GM12878 (cell line): ENCODE measurements around the gene RPRD1A. TPM values are rescaled to one million over a fixed set of nuclear protein-coding genes. Genes with fewer than 3 reads are reported as not detected.
A peak's percentile ranks its signal among the peaks of the same experiment; 100 is the strongest.

Experiments
- ATAC-seq: fragments of 200-7000 bp; cut with Tn5 transposase; 3 replicates; pipeline ENCODE4 v1.9.1; 2020; ENCODE audit warnings: mild to moderate bottlenecking, moderate library complexity
- BruUV-seq: library from RNA; stranded (reverse); fragments of 400-500 nt; replicated peaks from 2 replicates; lab custom pipeline; 2021; lab: Mats Ljungman, UMichigan
- CTCF ChIA-PET: fragments of 300-600 bp; sonication (Branson Sonifier 250); formaldehyde crosslinking; extraction: SDS; loops from one replicate; lab custom pipeline; 2021; ENCODE audit warnings: inconsistent platforms; lab: Yijun Ruan, JAX
- POLR2A ChIA-PET: fragments of 350-600 bp; formaldehyde crosslinking; extraction: SDS; loops from one replicate; lab custom pipeline; 2021; ENCODE audit warnings: inconsistent platforms; lab: Charles Lee
- RAD21 ChIA-PET: fragments of 300-600 bp; sonication (Branson Sonifier 250); formaldehyde crosslinking; loops from one replicate; lab custom pipeline; 2023; ENCODE audit warnings: antibody characterized with exemption; ENCODE audit not compliant: unreplicated experiment; lab: Charles Lee
- SMC1A ChIA-PET: fragments of 300-600 bp; sonication (Branson Sonifier 250); formaldehyde crosslinking; loops from one replicate; lab custom pipeline; 2023; ENCODE audit not compliant: unreplicated experiment, uncharacterized antibody; lab: Charles Lee
- DNase-seq: peaks from one replicate; pipeline ENCODE4 v3.0.0-alpha.2; 2011; ENCODE audit warnings: low read depth, low spot score
- FAIRE-seq: peaks from 3 replicates; lab custom pipeline; 2011; peaks lifted over from hg19 to GRCh38; lab: Jason Lieb, UNC
- H2AFZ ChIP-seq: 2 replicates; pipeline ENCODE4 v1.6.0; 2011; ENCODE audit warnings: low read depth, low read length, control low read depth; ENCODE audit not compliant: control insufficient read depth
- H3K27ac ChIP-seq: 2 replicates; pipeline ENCODE4 v1.5.1; 2011; ENCODE audit warnings: control low read depth; ENCODE audit not compliant: control insufficient read depth, insufficient read depth
- H3K27me3 ChIP-seq, 2 experiments: replicated peaks in 1 of 2; 2 replicates each; pipeline versions ENCODE4 v1.6.0 to v1.6.1; 2011; ENCODE audit warnings: low read length in 1 of 2; ENCODE audit not compliant: control insufficient read depth in 2 of 2, insufficient read depth in 2 of 2
- H3K36me3 ChIP-seq, 2 experiments: 2 replicates each; pipeline ENCODE4 v1.5.1; 2011; ENCODE audit warnings: low read length in 1 of 2; ENCODE audit not compliant: control insufficient read depth in 2 of 2, insufficient read depth in 2 of 2
- H3K4me1 ChIP-seq: 2 replicates; pipeline ENCODE4 v1.6.1; 2011; ENCODE audit warnings: mild to moderate bottlenecking, low read length, moderate library complexity, mixed read lengths; ENCODE audit not compliant: control insufficient read depth, insufficient read depth
- H3K4me2 ChIP-seq: 2 replicates; pipeline ENCODE4 v1.6.0; 2011; ENCODE audit warnings: control low read depth; ENCODE audit not compliant: control insufficient read depth, insufficient read depth
- H3K4me3 ChIP-seq: fragments of 200-600 bp; sonication (generic); 2 replicates; pipeline ENCODE4 v1.5.1; 2016
- H3K79me2 ChIP-seq: 2 replicates; pipeline ENCODE4 v1.6.0; 2011; ENCODE audit warnings: low read length; ENCODE audit not compliant: control insufficient read depth, insufficient read depth
- H3K9ac ChIP-seq: 2 replicates; pipeline ENCODE4 v1.8.0; 2011; ENCODE audit warnings: low read length, control low read depth, mixed read lengths; ENCODE audit not compliant: control insufficient read depth, insufficient read depth
- H3K9me3 ChIP-seq: replicated peaks from 3 replicates; pipeline ENCODE4 v1.5.1; 2011; ENCODE audit warnings: mild to moderate bottlenecking, low read length; ENCODE audit not compliant: control insufficient read depth, insufficient read depth
- H4K20me1 ChIP-seq: 2 replicates; pipeline ENCODE4 v1.6.0; 2011; ENCODE audit not compliant: control insufficient read depth, insufficient read depth
- BRCA1 ChIP-seq: IDR thresholded peaks from 2 replicates; pipeline ENCODE4 v1.6.1; 2011; ENCODE audit warnings: low read depth, low read length, improper control_type of control experiment
- CBX3 ChIP-seq: fragments of 200-600 bp; sonication (generic); IDR thresholded peaks from 2 replicates; pipeline ENCODE4 v1.6.1; 2016; ENCODE audit warnings: low read depth, borderline replicate concordance
- E2F4 ChIP-seq: IDR thresholded peaks from 2 replicates; pipeline ENCODE4 v1.6.1; 2012; ENCODE audit warnings: low read depth, low read length, improper control_type of control experiment
- EP300 ChIP-seq, 2 experiments: fragments of 150-350 bp in 1 of 2; IDR thresholded peaks; 2 replicates each; pipeline ENCODE4 v1.6.1; 2011 to 2012; ENCODE audit warnings: low read depth in 2 of 2, low read length in 2 of 2, borderline replicate concordance in 1 of 2, improper control_type of control experiment in 1 of 2, inconsistent platforms in 1 of 2; ENCODE audit not compliant: control insufficient read depth in 1 of 2
- HCFC1 ChIP-seq: fragments of 150-350 bp; IDR thresholded peaks from 2 replicates; pipeline ENCODE4 v1.6.1; 2014; ENCODE audit warnings: low read length
- HDAC6 ChIP-seq: fragments of 200-600 bp; sonication (generic); IDR thresholded peaks from one replicate; pipeline ENCODE4 v1.8.0; 2017; ENCODE audit warnings: antibody characterized with exemption; ENCODE audit not compliant: unreplicated experiment
- IRF5 ChIP-seq: fragments of 450-650 bp; IDR thresholded peaks from 2 replicates; pipeline ENCODE4 v1.6.1; 2017; ENCODE audit warnings: borderline replicate concordance
- LARP7 ChIP-seq: fragments of 450-650 bp; IDR thresholded peaks from 2 replicates; pipeline ENCODE4 v1.6.1; 2017; ENCODE audit warnings: mild to moderate bottlenecking
- MLLT1 ChIP-seq: fragments of 450-650 bp; IDR thresholded peaks from 2 replicates; pipeline ENCODE4 v1.6.1; 2016; ENCODE audit warnings: mild to moderate bottlenecking
- MYB ChIP-seq: fragments of 150-350 bp; IDR thresholded peaks from 2 replicates; pipeline ENCODE4 v1.6.1; 2014; ENCODE audit warnings: mild to moderate bottlenecking, low read depth, low read length, borderline replicate concordance
- NFIC ChIP-seq: IDR thresholded peaks from 2 replicates; pipeline ENCODE4 v1.6.1; 2012; ENCODE audit warnings: low read depth, mild to moderate bottlenecking, inconsistent platforms, low read length, moderate library complexity
- RAD51 ChIP-seq: fragments of 450-650 bp; IDR thresholded peaks from 2 replicates; pipeline ENCODE4 v1.6.1; 2016; ENCODE audit warnings: moderate library complexity, mild to moderate bottlenecking, inconsistent platforms
- SP1 ChIP-seq: IDR thresholded peaks from one replicate; pipeline ENCODE4 v1.6.1; 2011; ENCODE audit warnings: low read depth, low read length
- SREBF1 ChIP-seq: IDR thresholded peaks from 2 replicates; pipeline ENCODE4 v1.6.1; 2012; ENCODE audit warnings: mild to moderate bottlenecking, low read length
- TCF12 ChIP-seq: IDR thresholded peaks from 2 replicates; pipeline ENCODE4 v1.6.1; 2011; ENCODE audit warnings: low read depth, mild to moderate bottlenecking, low read length
- YBX1 ChIP-seq: fragments of 450-650 bp; IDR thresholded peaks from 2 replicates; pipeline ENCODE4 v1.6.1; 2016; ENCODE audit warnings: antibody characterized with exemption
- YY1 ChIP-seq: IDR thresholded peaks from 2 replicates; pipeline ENCODE4 v1.6.1; 2011; ENCODE audit warnings: low read depth, mild to moderate bottlenecking, low read length
- ZBTB4 ChIP-seq: fragments of 450-650 bp; formaldehyde crosslinking; IDR thresholded peaks from 2 replicates; pipeline ENCODE4 v1.4.0; 2022; ENCODE audit warnings: mild to moderate bottlenecking, moderate library complexity
- ZNF207 ChIP-seq: fragments of 450-650 bp; IDR thresholded peaks from 2 replicates; pipeline ENCODE4 v1.6.1; 2014; ENCODE audit warnings: antibody characterized with exemption, mild to moderate bottlenecking, borderline replicate concordance
- in situ Hi-C: fragments of 300-500 bp; cut with MboI; formaldehyde crosslinking; loops from 9 replicates; pipeline ENCODE4 v1.14.3; 2018; ENCODE audit warnings: mixed read lengths
- intact Hi-C: fragments of 100-400 bp; cut with micrococcal nuclease; formaldehyde crosslinking; loops from one replicate; pipeline ENCODE4 v1.14.2; 2022; ENCODE audit not compliant: unreplicated experiment
- polyA plus RNA-seq, 11 experiments: library from polyadenylated mRNA; depleted of rRNA in 4 of 11; unstranded in 6 of 11; stranded (reverse) in 5 of 11; fragments of >200 nt; fragmentation: Nextera tagmentation in 4 of 11; fragmentation: Illumina TruSeq in 1 of 11; extraction: Ambion mirVana in 4 of 11; extraction: Trizol in 1 of 11; gene quantifications; 1 replicate in 1 of 11; 2 replicates in 10 of 11; pipeline versions ENCODE4 v1.2.1 to v1.2.3, GENCODE V29; 2011 to 2016; ENCODE audit warnings: inconsistent platforms in 2 of 11, missing spikeins in 2 of 11, low read depth in 1 of 11
- total RNA-seq, 4 experiments: library from RNA; depleted of rRNA in 3 of 4; stranded (reverse); fragments of >200 nt in 3 of 4; fragmentation: Illumina TruSeq in 1 of 4; extraction: Trizol in 1 of 4; gene quantifications; 2 replicates each; pipeline versions ENCODE4 v1.2.1 to v1.2.3, GENCODE V29; 2013 to 2021

RPRD1A gene
- total and polyA plus RNA-seq, 10 of the 15 experiments (the other 5 are each of a cell fraction or from before 2014, with no cell fraction given): 16.2 to 66.2 (median 36.2) TPM

- ATAC-seq (no peak), FAIRE-seq (no peak), DNase-seq (no peak)
- ChIA-PET POLR2A (no interaction called here), RAD21 (no interaction called here), SMC1A (no interaction called here), CTCF (no interaction called here)
- H3K9me3 ChIP-seq: no peaks in the 10 kb centered on the region
- no peak overlapping the region for H3K9ac ChIP-seq
- no peaks in the 10 kb centered on the region for H3K27me3 ChIP-seq
- in situ Hi-C loops: loop anchor here (10.0 kb wide), 1 partner anchor 385 kb away; the partner anchor contains the start of gene GALNT1
- no TSS peak for BruUV-seq
- no peak overlapping the region for H3K27ac ChIP-seq
- no peaks in the 10 kb centered on the region for H3K36me3 ChIP-seq
- peaks cover 21% of the 10 kb centered on the region for H3K4me1 ChIP-seq
- peak overlapping the region; percentile 57; the same call in 1 of the 2 replicates for H3K4me3 ChIP-seq
- H4K20me1 ChIP-seq: no peaks in the 10 kb centered on the region
- peak overlapping the region; percentile 91 for H2AFZ ChIP-seq
- peaks cover 23% of the 10 kb centered on the region for H3K79me2 ChIP-seq
- peak overlapping the region; percentile 54; the same call in 1 of the 2 replicates for H3K4me2 ChIP-seq
- intact Hi-C loops: loop anchor here (5.0 kb wide), 3 partner anchors 98 to 472 kb away; partner anchors contain the start of genes INO80C and RPRD1A
- no peak for TF ChIP-seq IRF5
- no peak for TF ChIP-seq E2F4
- no peak for TF ChIP-seq LARP7
- no peak for TF ChIP-seq HDAC6
- no peak for TF ChIP-seq TCF12
- no peak for TF ChIP-seq MLLT1
- no peak for TF ChIP-seq RAD51
- TF ChIP-seq SREBF1: no peak
- no peak for TF ChIP-seq ZBTB4
- no peak for TF ChIP-seq YY1
- no peak for TF ChIP-seq YBX1
- no peak for TF ChIP-seq CBX3
- TF ChIP-seq HCFC1: no peak
- no peak for TF ChIP-seq NFIC
- TF ChIP-seq MYB: no peak
- no peak for TF ChIP-seq ZNF207
- no peak for TF ChIP-seq EP300 (IDR thresholded peaks at IDR 0.05; ENCODE audit: borderline replicate concordance in 1 of 2, control insufficient read depth in 1 of 2, low read depth in 2 of 2, low read length in 2 of 2)
- TF ChIP-seq SP1: no peak
- no peak for TF ChIP-seq BRCA1
Measured at GRCh38 chr18:35969676-35970075, 97.7 kb downstream of the RPRD1A start.
